Measurements from ENCODE around the gene ANAPC1.
"Not testable (repeated sequence)": the region's sequence is repeated elsewhere in the genome, so short reads cannot be mapped to it uniquely, and the experiment has no call there.

Gene ANAPC1

GRCh38 chr2:111850646-111851045, 33.3 kb downstream of the ANAPC1 start:
- H3K4me3 ChIP-seq; intact Hi-C loops (cut with DNase I; ENCODE audit: low total_unique reads); H3K27me3 ChIP-seq; H3K9me3 ChIP-seq: not testable (repeated sequence)
- peak in 1 of 2 donors; percentile 29 for DNase-seq
- Histone ChIP-seq H3K4me1 (peaks cover 0 to 15% (median 0%) of the 10 kb centered on the region in 4 donors), H3K27ac (peak overlapping the region in 1 of 2 donors; percentile 37), H3K36me3 (peaks cover 0 to 12% (median 0%) of the 10 kb centered on the region in 3 donors)
- peak; percentile 32 to 48 for TF ChIP-seq CTCF (IDR thresholded peaks at IDR 0.05)

- H3K4me1 ChIP-seq = peaks cover 0 to 35% (median 6%) of the 10 kb centered on the region in 4 donors
- DNase-seq; H3K4me3 ChIP-seq; H3K9me3 ChIP-seq; H3K27me3 ChIP-seq; H3K36me3 ChIP-seq; intact Hi-C loops (cut with DNase I; ENCODE audit: low total_unique reads): not testable (repeated sequence)
- H3K27ac ChIP-seq = peak overlapping the region in 1 of 2 donors; percentile 54
Observed at GRCh38 chr2:111839625-111840282, 44.2 kb downstream of the ANAPC1 start.

- H3K4me1 ChIP-seq = peaks cover 0 to 35% (median 6%) of the 10 kb centered on the region in 4 donors
- H3K9me3 ChIP-seq; DNase-seq; H3K36me3 ChIP-seq; intact Hi-C loops (cut with DNase I; ENCODE audit: low total_unique reads); H3K4me3 ChIP-seq; H3K27me3 ChIP-seq: not testable (repeated sequence)
- peak overlapping the region in 1 of 2 donors; percentile 54 for H3K27ac ChIP-seq
Observed at GRCh38 chr2:111838992-111839391, 45.0 kb downstream of the ANAPC1 start.

GRCh38 chr2:111834221-111834620, 49.8 kb downstream of the ANAPC1 start:
- H3K9me3 ChIP-seq; DNase-seq; H3K27me3 ChIP-seq; intact Hi-C loops (cut with DNase I; ENCODE audit: low total_unique reads); H3K27ac ChIP-seq; H3K4me3 ChIP-seq: not testable (repeated sequence)
- Histone ChIP-seq H3K4me1 (peaks cover 0 to 17% (median 0%) of the 10 kb centered on the region in 4 donors), H3K36me3 (peaks cover 0 to 18% (median 0%) of the 10 kb centered on the region in 3 donors)

DNA sequence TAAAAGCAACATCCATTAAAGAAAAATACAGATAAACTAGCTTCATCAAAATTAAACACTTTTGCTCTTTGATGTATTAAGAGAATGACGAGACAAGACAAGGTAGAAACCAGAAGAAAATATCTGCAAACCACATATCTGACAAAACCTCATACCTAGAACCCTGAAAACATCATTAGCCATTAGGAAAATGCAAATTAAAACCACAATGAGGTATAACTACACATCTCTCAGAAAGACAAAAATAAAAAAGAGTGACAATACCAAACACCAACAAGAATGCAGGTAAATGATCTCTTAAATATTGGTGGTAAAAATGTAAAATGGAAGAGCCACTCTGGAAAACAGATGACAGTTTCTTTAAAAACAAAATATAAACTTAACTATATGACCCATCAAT, 53.5 kb downstream of the ANAPC1 start:
- intact Hi-C loops (cut with DNase I; ENCODE audit: low total_unique reads); H3K9me3 ChIP-seq; H3K4me3 ChIP-seq; H3K4me1 ChIP-seq; H3K27ac ChIP-seq; H3K27me3 ChIP-seq; DNase-seq: not testable (repeated sequence)
- peaks cover 3 to 30% (median 7%) of the 10 kb centered on the region in 3 donors for H3K36me3 ChIP-seq

GRCh38 chr2:111828217-111828766, 55.7 kb downstream of the ANAPC1 start:
- DNase-seq; H3K9me3 ChIP-seq; H3K4me3 ChIP-seq; H3K27me3 ChIP-seq; intact Hi-C loops (cut with DNase I; ENCODE audit: low total_unique reads); H3K4me1 ChIP-seq; H3K27ac ChIP-seq: not testable (repeated sequence)
- peaks cover 4 to 41% (median 18%) of the 10 kb centered on the region in 3 donors for H3K36me3 ChIP-seq

DNA sequence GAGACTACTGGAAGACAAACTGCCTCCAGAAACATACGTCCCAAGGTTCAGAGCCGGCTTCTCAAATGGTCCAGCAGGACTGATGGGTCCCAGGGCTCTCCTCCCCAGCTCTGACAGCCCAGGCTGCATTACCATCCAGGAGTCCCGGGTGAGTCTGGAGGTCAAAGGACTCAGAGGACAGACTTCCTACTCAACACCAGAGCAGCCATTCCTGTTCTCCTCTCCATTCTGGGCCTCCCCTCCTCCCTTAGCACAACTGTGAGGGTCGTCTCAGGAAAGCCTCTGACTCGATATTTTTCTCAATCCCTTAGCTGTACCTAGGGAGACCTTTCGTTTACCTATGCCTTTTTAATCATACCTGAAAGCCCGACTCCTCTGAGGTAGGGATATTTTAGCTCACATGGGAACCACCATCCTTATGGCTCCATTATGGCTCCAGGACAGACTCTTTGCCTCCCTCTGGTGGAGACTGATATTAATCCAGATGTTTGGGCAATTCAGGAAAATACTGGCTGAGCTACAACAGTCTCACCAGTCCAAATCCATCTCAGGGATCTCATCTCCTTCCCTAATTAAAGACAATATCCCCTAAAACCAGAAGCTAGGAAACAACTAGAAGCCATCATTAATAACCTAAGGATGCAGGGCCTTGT, 70.9 kb downstream of the ANAPC1 start:
- H3K27me3 ChIP-seq; H3K4me3 ChIP-seq; H3K36me3 ChIP-seq; H3K4me1 ChIP-seq; DNase-seq; H3K27ac ChIP-seq; H3K9me3 ChIP-seq; intact Hi-C loops (cut with DNase I; ENCODE audit: low total_unique reads): not testable (repeated sequence)
- peak in 1 of 2 experiments; percentile 5 for TF ChIP-seq CTCF (IDR thresholded peaks at IDR 0.05)

DNA sequence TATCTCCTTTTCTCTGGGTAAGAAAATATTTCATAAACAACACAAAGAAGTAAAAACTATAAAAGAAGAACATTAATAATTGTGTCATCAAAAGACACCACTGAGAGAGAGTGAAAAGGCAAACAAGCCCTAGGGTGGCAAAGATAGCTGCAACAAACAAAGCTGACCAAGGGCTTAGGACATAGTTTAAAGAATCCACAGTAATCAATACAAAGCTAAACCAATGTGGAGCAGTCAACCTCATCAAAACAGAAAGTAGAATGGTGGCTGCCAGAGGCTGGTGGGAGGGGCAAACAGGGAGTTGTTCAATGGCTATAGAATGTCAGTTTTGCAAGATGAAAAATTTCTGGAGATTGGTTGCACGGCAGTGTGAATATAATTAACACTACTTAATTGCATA, 93.4 kb downstream of the ANAPC1 start:
- H3K4me3 ChIP-seq; intact Hi-C loops (cut with DNase I; ENCODE audit: low total_unique reads); DNase-seq; H3K4me1 ChIP-seq; H3K27me3 ChIP-seq; H3K27ac ChIP-seq; H3K9me3 ChIP-seq; H3K36me3 ChIP-seq: not testable (repeated sequence)

- H3K4me1 ChIP-seq = not testable (repeated sequence)
Observed at GRCh38 chr2:111784081-111784480, 99.9 kb downstream of the ANAPC1 start.

GRCh38 chr2:111782195-111782594, 101.8 kb downstream of the ANAPC1 start:
- peaks cover 0 to 10% (median 3%) of the 10 kb centered on the region in 3 donors for H3K36me3 ChIP-seq
- H3K27ac ChIP-seq; H3K27me3 ChIP-seq; intact Hi-C loops (cut with DNase I; ENCODE audit: low total_unique reads); H3K4me3 ChIP-seq; H3K9me3 ChIP-seq; DNase-seq; H3K4me1 ChIP-seq: not testable (repeated sequence)

More at GRCh38 chr2:111784081-111784480, 99.9 kb downstream of the ANAPC1 start:
- H3K4me3 ChIP-seq; H3K27me3 ChIP-seq; DNase-seq; H3K27ac ChIP-seq; intact Hi-C loops (cut with DNase I; ENCODE audit: low total_unique reads); H3K9me3 ChIP-seq: not testable (repeated sequence)
- peaks cover 0 to 10% (median 7%) of the 10 kb centered on the region in 3 donors for H3K36me3 ChIP-seq

DNA sequence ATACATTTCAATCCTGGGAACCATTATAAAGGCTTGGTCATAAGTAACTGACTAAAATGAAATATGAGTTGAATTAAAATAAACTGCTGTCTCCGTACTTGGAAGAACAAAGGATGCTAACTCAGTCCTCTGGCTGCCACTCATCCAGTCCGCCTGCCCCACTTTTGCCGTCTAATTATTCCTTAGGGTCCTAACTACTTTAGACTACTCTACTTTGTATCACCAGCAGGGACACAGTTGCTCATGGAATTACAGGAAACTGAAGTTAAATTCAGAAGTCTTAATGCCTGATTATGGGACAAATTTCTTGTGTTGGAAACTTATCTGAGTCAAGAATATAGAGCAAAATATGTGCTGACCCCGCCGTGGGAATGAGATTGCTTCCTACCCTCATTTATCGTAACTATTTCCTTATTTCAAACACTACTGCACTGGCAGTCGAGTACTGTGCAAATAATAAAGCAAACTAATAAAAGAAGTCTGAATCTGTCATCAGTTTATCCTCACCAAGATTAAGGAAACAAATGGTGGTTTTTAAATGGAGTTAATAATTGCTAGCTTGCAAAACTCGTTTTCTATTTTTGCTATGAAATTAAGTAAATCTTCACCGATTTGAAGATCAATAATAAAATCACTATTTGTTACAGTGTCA, 102.4 kb downstream of the ANAPC1 start:
- peaks cover 0 to 10% (median 3%) of the 10 kb centered on the region in 3 donors for H3K36me3 ChIP-seq
- H3K27me3 ChIP-seq; H3K9me3 ChIP-seq; DNase-seq; H3K4me3 ChIP-seq; H3K4me1 ChIP-seq; intact Hi-C loops (cut with DNase I; ENCODE audit: low total_unique reads); H3K27ac ChIP-seq: not testable (repeated sequence)
